NCI-H748 treated with DMSO at 0.1 percent for 48 hours (cell line): ENCODE data around the gene FOSL2.

ENCODE experiments used
- DNase-seq: peaks from one replicate; lab custom pipeline; 2025; lab: John Stamatoyannopoulos, UW

FOSL2 gene

DNA sequence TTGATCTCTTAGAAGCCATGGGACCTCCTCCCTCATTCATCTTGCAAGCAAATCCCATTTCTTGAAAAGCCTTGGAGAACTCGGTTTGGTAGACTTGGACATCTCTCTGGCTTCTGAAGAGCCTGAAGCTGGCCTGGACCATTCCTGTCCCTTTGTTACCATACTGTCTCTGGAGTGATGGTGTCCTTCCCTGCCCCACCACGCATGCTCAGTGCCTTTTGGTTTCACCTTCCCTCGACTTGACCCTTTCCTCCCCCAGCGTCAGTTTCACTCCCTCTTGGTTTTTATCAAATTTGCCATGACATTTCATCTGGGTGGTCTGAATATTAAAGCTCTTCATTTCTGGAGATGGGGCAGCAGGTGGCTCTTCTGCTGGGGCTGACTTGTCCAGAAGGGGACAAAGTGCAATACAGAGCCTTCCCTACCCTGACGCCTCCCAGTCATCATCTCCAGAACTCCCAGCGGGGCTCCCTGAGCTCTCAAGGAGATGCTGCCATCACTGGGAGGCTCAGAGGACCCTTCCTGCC, 20.0 kb downstream of the FOSL2 start:
- DNase-seq, result no peak

GRCh38 chr2:28413152-28413898, 20.7 kb downstream of the FOSL2 start:
- DNase-seq, result no peak

- DNase-seq, result no peak
These were observed 21.2 kb downstream of the FOSL2 start for GRCh38 chr2:28413899-28414295.

GRCh38 chr2:28414583-28414982, 21.9 kb downstream of the FOSL2 start:
- no peak for DNase-seq

- no peak for DNase-seq
These were observed 22.4 kb downstream of the FOSL2 start for GRCh38 chr2:28415010-28415409.

DNA sequence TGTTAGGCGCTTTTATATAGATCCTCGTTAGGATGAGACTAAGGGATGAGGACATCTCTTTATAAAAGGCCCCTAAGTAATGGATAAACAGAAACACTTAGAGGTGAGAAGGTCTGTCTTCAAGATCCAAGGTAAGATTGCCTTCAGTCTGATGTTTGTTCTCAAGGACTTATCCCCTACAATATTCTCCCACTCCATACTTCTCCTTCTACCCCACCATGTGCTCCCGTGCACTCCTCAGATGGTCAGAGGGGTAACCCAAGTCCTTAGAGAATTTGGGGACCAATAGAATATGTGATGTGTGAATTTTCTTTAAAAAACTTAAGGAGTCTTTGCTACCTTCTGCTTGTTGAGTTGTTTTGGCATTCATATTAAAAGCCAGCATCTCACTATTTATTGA, 23.1 kb downstream of the FOSL2 start:
- DNase-seq, result no peak

DNA sequence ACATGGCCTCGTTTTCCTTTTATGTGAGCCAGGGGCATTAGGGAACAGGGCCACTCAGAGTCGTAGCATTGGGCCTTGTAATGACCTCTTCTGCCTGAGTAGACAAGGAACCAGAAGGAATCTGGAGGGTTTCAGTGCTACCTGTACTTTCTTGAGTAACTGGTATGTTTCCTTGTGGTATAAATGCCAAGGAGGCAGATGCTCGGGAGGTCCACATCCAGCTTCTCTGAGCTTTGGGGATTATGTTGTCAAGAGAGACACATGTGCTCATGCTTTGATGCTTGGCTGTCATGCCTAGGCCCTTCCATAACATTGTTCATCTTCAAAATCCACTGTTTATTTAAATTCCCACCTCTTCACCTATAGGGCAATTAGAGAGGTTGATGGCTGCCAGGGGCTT, 26.3 kb downstream of the FOSL2 start:
- DNase-seq, result no peak

GRCh38 chr2:28419443-28420270, 27.0 kb downstream of the FOSL2 start:
- no peak for DNase-seq

DNA sequence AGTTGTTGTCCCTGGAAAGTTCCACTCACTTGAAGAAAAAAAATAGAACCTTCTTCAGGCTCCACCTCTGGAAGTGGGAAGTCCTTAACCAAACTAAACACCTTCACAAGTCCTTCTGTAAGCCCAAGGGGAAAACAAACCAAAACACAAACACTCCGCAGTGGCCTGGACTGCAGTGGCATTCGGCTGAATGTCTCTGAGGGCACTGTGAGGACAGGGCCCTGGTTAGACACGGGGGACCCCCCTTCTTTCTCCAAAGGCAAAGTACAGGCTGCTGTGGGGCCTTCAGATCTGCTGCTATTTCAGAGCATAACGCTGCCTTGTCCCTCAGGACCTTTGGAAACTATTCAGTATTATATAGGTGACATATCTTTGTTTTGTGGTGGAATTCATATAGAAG, 28.1 kb downstream of the FOSL2 start:
- DNase-seq, result no peak

DNA sequence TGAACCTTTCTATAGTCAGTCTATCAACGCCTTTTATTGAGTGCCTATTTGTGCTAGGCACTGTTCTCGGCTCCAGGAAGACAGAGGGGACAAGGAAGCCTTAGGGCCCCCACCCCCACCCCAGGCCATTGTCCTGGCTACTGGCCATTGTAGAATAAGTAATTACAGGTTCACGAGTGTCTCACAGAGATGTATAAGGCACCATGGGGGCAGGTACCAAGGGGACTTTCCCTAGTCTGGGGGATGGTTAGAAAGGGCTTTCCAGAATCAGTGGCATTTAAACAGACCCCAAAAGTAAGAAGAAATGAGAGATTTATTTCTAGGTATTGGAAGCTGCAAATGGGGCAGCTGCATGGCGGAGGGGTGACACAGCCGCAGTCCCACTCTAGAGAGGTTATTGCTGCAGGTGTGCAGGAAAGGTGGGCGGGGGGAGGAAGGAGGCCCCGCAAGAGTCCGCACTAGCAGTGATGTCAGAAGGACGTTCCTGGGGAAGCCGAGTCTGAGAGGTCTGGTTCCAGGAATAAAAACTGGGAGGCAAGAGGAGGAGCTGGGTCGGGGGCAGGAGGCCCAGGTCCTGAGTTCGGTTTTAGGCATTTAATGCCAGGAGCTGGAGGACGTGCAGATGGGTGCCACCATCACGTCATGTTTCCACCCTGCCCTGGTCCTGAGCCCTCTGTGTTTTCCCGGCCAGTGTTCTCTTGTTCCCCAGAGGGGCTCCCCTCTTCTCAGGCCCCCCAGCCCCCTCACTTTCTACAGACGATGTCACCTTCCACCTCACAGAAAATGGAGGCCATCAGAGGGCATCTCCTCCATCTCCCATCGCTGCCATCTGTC, 30.5 kb downstream of the FOSL2 start:
- DNase-seq, result no peak

DNA sequence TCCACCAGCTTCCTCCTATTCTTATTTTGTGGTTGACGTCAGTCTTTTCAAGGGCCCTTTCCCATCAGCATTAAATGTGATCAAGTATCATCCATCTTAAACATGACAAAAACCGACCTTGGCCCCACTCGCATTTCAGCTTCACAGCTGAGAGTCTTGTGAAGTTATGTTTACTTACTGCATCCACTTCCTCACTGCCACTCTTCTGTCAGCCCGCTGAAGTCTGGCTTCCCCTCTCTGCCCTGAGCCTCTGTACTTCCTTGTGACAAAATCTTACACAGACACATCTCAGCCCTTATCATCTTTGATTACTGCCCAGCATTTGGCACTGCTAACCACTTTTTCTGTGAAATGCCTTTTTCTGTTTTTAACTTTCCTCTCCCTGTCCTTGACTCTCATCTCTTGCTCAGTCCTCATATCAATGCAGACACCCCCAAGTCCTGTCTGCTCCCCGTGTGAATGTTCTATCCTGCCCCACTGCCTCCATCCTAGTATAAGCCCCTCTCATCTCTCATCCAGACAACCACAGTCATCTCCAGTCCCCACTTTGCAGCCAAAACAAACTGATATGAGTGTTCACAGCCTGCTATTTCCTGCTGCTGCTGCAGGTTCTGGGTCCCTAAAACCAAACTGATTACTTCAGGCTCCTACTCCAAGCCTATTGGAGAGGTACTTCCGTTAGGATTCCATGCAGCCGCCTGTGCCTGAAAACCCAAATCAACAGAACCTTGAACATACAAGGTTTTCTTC, 31.4 kb downstream of the FOSL2 start:
- DNase-seq, result no peak

- no peak for DNase-seq
These were observed 32.3 kb downstream of the FOSL2 start for GRCh38 chr2:28424799-28425463.

DNA sequence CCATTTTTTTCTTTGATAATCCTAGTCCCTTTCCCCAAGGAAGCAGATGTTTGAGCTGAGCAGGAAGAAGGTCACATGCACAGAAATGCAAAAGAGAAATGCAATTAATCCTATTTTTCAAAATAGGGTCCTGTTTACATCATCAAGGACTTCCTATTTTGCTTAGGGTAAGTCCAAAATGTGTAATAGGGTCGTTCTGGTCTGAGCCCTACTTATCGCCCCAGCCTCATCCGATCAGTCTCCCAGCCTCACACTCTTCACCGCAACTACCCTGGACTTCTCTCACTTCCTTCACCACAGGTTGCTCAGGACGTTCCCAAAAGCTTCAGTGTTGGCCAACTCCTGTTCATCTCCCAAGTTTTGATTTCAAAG, 32.8 kb downstream of the FOSL2 start:
- no peak for DNase-seq

GRCh38 chr2:28427741-28428415, 35.2 kb downstream of the FOSL2 start:
- DNase-seq, result no peak

DNA sequence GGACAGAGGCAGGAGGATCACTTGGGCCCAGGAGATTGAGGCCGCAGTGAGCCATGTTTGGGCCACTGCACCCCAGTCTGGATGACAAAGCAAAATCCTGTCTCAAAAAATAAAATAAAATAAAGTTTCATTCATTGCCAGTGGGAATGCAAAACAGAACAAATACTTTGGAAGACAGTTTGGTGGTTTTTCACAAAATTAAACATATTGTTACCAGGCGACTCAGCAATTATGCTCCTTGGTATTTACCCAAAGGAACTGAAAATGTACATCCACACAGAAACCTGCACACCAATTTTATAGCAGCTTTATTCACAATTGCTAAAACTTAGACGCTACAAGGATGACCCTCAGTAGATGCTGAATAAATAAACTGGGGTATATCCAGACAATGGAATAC, 35.8 kb downstream of the FOSL2 start:
- DNase-seq, result no peak

GRCh38 chr2:28429636-28430376, 37.1 kb downstream of the FOSL2 start:
- DNase-seq, result no peak

- no peak for DNase-seq
These were observed 37.7 kb downstream of the FOSL2 start for GRCh38 chr2:28430377-28430765.

DNA sequence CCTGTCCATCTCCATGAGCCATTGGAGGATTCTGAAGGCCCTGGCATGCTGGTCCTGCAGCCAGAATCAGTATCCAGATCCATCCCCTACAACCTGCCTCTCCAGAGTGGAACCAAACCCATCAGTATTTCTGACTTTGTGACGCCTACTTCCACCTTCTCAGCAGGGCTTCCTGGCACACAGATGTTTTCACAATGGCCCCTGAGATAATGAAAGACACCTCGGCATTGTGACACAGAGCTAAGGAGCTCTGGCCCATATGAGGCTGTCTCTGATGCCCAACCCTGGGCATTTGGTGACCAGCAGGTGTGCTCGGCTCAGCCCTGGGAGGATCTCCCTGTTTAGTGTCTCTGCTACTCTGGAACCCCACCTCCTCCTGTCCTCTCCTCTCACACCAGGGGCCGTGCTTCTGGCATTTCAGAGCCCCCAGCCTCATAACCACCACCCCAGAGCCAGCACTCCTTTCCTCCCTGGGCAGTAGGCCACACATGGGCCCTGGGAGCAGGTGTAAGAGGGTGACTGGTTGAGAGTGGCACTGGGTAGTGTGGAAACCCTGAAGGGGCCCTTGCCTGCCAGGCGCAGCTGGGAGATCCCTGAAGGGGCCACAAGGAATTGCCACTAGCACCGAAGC, 38.2 kb downstream of the FOSL2 start:
- no peak for DNase-seq

DNA sequence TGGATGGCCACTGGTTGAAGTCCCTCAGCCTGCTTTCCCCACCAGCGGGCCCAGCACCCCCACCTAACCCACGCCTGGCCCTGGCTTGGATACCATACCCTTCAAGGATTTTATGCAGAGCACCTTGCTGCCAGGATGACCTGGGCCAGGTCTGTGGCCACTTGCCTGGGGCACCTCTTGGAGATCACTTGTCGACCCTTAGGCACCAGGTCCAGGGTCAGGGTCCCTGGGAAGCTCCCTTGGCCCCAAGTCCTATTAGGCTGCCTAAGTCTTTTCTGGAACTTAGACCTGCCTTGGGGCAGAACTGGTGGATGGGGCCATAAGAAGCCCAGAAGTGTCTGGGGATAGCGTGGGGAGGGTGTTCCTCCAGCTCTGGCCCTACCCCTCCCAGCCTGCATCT, 39.1 kb downstream of the FOSL2 start:
- DNase-seq, result no peak
